CD4-positive, alpha-beta T cell (primary cell): Measurements from ENCODE around the gene DDX55. TPM values are rescaled to one million over a fixed set of nuclear protein-coding genes. Genes with fewer than 3 reads are reported as not detected.

ENCODE experiments used
- ATAC-seq: fragments of 200-7000 bp; cut with Tn5 transposase; one replicate; pipeline ENCODE4 v1.10.0; 2022; ENCODE audit warnings: mild to moderate bottlenecking; ENCODE audit not compliant: poor library complexity
- CTCF ChIA-PET: fragments of 350-600 bp; sonication (Branson Sonifier 250); formaldehyde crosslinking; loops from one replicate; lab custom pipeline; 2021; ENCODE audit warnings: antibody characterized with exemption, inconsistent platforms; lab: Charles Lee
- POLR2A ChIA-PET: fragments of 350-600 bp; sonication (Branson Sonifier 250); formaldehyde crosslinking; loops from one replicate; lab custom pipeline; 2021; ENCODE audit warnings: antibody characterized with exemption, inconsistent platforms; lab: Charles Lee
- DNase-seq, 14 experiments: peaks; one replicate each; pipeline ENCODE4 v3.0.0-alpha.2; 2013 to 2020; ENCODE audit warnings: mixed read lengths in 2 of 14
- H3K27ac ChIP-seq, 2 donors: one replicate each; pipeline versions ENCODE4 v1.5.1 to v1.7.0; 2013; ENCODE audit warnings: low read length in 2 of 2, low read depth in 1 of 2, mild to moderate bottlenecking in 1 of 2
- H3K27me3 ChIP-seq, 2 experiments: 1 replicate in 1 of 2; 2 replicates in 1 of 2; pipeline versions ENCODE4 v1.6.1 to v1.7.0; 2013; ENCODE audit warnings: low read length in 2 of 2, control low read depth in 1 of 2, mild to moderate bottlenecking in 1 of 2, moderate library complexity in 1 of 2; ENCODE audit not compliant: insufficient read depth in 2 of 2, control insufficient read depth in 1 of 2
- H3K36me3 ChIP-seq: one replicate; pipeline ENCODE4 v1.6.1; 2013; ENCODE audit warnings: low read length, control low read depth; ENCODE audit not compliant: insufficient read depth
- H3K4me1 ChIP-seq: one replicate; pipeline ENCODE4 v1.6.1; 2013; ENCODE audit warnings: low read length, control low read depth; ENCODE audit not compliant: insufficient read depth
- H3K4me3 ChIP-seq: one replicate; pipeline ENCODE4 v1.5.1; 2013; ENCODE audit warnings: mild to moderate bottlenecking, low read length, moderate library complexity
- H3K9me3 ChIP-seq, 2 experiments: 1 replicate in 1 of 2; 2 replicates in 1 of 2; pipeline versions ENCODE4 v1.6.1 to v1.7.0; 2013; ENCODE audit warnings: low read length in 2 of 2, mild to moderate bottlenecking in 2 of 2, control low read depth in 1 of 2, moderate library complexity in 1 of 2; ENCODE audit not compliant: control insufficient read depth in 1 of 2, insufficient read depth in 1 of 2
- H3K27ac Mint-ChIP-seq: one replicate; pipeline ENCODE4 v1.8.0; 2020; ENCODE audit warnings: mixed read lengths
- H3K27me3 Mint-ChIP-seq: one replicate; pipeline ENCODE4 v1.8.0; 2021; ENCODE audit warnings: mixed read lengths
- H3K36me3 Mint-ChIP-seq: one replicate; pipeline ENCODE4 v1.8.0; 2021; ENCODE audit warnings: low read depth, mixed read lengths
- H3K4me1 Mint-ChIP-seq: one replicate; pipeline ENCODE4 v1.8.0; 2021; ENCODE audit warnings: low read depth, mixed read lengths
- H3K4me3 Mint-ChIP-seq: one replicate; pipeline ENCODE4 v1.8.0; 2020; ENCODE audit warnings: mild to moderate bottlenecking, mixed read lengths
- H3K9me3 Mint-ChIP-seq: one replicate; pipeline ENCODE4 v1.8.0; 2020; ENCODE audit warnings: mixed read lengths
- intact Hi-C, 2 experiments: fragments of 100-400 bp; cut with DNase I in 1 of 2; cut with micrococcal nuclease in 1 of 2; formaldehyde crosslinking; loops; one replicate each; pipeline versions ENCODE4 v1.15.1 to v1.9.0; 2023 to 2025; cut with DNase I, micrococcal nuclease
- total RNA-seq, 174 experiments: library from RNA in 2 of 174; stranded (reverse) in 2 of 174; gene quantifications; one replicate each; pipeline ENCODE4 v1.2.3 and lab custom pipeline; 2021 to 2026
- TF ChIP-seq, protein P1 (sequence below): fragments of 200-600 bp; IDR thresholded peaks from one replicate; pipeline ENCODE4 v1.8.0; 2022; ENCODE audit warnings: antibody characterized with exemption, mild to moderate bottlenecking

Gene DDX55
- total RNA-seq, 2 experiments from 2014 or later, result 33.3 to 37.1 TPM

DNA sequence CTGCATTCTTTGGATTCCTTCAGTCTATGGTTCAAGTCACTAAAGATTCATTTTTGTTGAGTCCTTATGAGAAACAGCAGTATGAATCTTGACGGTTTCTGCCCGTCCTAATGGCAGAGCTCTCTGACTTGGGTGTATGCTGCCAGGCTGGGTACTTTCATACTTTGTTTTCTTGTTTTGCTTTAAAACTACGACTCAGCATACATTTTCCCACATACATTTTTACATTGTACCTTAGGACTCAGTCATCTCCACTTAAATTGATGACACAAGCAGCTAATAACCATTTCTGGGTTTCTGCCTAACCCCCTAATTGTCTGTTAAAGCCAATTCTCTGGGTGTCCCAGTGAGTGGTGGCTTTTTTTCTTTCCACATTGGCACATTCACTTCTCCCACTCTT is 4.8 kb upstream of the DDX55 start:
- Mint-ChIP-seq H3K4me3 (no peak overlapping the region), H3K27ac (no peak overlapping the region), H3K36me3 (peaks cover 49% of the 10 kb centered on the region), H3K27me3 (no peaks in the 10 kb centered on the region), H3K9me3 (no peaks in the 10 kb centered on the region), H3K4me1 (peaks cover 20% of the 10 kb centered on the region)
- Histone ChIP-seq H3K27ac (no peak overlapping the region), H3K9me3 (no peaks in the 10 kb centered on the region), H3K36me3 (peaks cover 46% of the 10 kb centered on the region), H3K4me3 (no peak overlapping the region), H3K27me3 (no peaks in the 10 kb centered on the region), H3K4me1 (peaks cover 12% of the 10 kb centered on the region)
- ATAC-seq, result no peak
- ChIA-PET CTCF (no interaction called here), POLR2A (no interaction called here)
- TF ChIP-seq, protein P1, sequence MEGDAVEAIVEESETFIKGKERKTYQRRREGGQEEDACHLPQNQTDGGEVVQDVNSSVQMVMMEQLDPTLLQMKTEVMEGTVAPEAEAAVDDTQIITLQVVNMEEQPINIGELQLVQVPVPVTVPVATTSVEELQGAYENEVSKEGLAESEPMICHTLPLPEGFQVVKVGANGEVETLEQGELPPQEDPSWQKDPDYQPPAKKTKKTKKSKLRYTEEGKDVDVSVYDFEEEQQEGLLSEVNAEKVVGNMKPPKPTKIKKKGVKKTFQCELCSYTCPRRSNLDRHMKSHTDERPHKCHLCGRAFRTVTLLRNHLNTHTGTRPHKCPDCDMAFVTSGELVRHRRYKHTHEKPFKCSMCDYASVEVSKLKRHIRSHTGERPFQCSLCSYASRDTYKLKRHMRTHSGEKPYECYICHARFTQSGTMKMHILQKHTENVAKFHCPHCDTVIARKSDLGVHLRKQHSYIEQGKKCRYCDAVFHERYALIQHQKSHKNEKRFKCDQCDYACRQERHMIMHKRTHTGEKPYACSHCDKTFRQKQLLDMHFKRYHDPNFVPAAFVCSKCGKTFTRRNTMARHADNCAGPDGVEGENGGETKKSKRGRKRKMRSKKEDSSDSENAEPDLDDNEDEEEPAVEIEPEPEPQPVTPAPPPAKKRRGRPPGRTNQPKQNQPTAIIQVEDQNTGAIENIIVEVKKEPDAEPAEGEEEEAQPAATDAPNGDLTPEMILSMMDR, result no peak
- no peak for DNase-seq
- intact Hi-C loops, result no loop called here

DNA sequence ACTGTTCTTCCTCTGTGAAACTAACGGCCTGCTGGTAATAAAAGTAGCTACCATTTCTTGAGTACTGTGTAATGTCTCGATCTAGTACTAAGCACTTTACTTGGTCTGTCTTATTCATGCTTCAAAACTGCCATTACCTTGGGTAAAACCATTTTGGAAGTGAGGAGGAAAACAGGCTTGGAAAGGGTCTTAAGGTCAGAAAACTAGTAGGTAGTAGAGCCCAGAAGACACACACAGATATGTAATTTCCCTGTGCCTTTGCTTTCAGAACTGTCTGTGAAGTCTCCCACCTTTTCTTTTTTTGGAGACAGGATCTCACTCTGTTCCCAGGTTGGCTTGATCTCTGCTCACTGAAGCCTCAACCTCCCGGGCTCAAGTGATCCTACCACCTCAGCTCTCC is 3.4 kb upstream of the DDX55 start:
- Histone ChIP-seq H3K27me3 (no peaks in the 10 kb centered on the region), H3K4me1 (peaks cover 23% of the 10 kb centered on the region), H3K9me3 (no peaks in the 10 kb centered on the region), H3K4me3 (no peak overlapping the region), H3K36me3 (peaks cover 37% of the 10 kb centered on the region), H3K27ac (no peak overlapping the region)
- ATAC-seq, result no peak
- Mint-ChIP-seq H3K4me1 (peaks cover 26% of the 10 kb centered on the region), H3K4me3 (no peak overlapping the region), H3K27me3 (no peaks in the 10 kb centered on the region), H3K27ac (no peak overlapping the region), H3K9me3 (no peaks in the 10 kb centered on the region), H3K36me3 (peaks cover 49% of the 10 kb centered on the region)
- DNase-seq, result no peak
- TF ChIP-seq, protein P1, result no peak
- CTCF ChIA-PET, result interaction anchor here (1.0 kb wide), 1 partner anchor 233 kb away, joined by 3 read pairs; no protein-coding TSS in a partner anchor
- intact Hi-C loops, result no loop called here
- POLR2A ChIA-PET, result no interaction called here

DNA sequence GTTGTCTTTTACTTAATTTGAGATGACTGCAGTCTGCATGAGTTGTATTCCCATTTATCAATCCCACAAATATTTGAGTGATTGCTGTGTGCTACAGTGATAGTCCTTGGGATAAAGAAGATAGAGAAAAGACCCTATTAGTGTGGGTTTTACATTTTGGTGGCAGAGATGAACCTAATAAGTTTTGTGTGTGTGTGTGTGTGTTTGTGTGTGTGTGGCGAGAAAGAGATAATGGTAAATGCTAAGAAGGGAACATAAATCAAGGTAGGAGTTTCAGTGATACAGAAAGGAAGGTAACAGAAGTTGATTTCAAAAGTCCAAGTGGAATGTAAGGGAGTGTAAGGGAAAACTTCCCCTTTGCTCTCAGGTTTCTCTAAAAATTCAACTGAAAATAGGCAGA is 2.6 kb upstream of the DDX55 start:
- peak overlapping the region; percentile 70 for H3K27ac Mint-ChIP-seq
- no peaks in the 10 kb centered on the region for H3K27me3 ChIP-seq
- POLR2A ChIA-PET, result no interaction called here
- intact Hi-C loops, result no loop called here
- no peaks in the 10 kb centered on the region for H3K27me3 Mint-ChIP-seq
- peak overlapping the region; percentile 74 for H3K4me3 Mint-ChIP-seq
- H3K4me1 ChIP-seq, result peaks cover 27% of the 10 kb centered on the region
- no peaks in the 10 kb centered on the region for H3K9me3 ChIP-seq
- H3K9me3 Mint-ChIP-seq, result no peaks in the 10 kb centered on the region
- DNase-seq (no peak), ATAC-seq (no peak)
- H3K36me3 ChIP-seq, result peaks cover 37% of the 10 kb centered on the region
- H3K4me3 ChIP-seq, result no peak overlapping the region
- TF ChIP-seq, protein P1, result no peak
- H3K4me1 Mint-ChIP-seq, result peaks cover 28% of the 10 kb centered on the region
- CTCF ChIA-PET, result no interaction called here
- peaks cover 46% of the 10 kb centered on the region for H3K36me3 Mint-ChIP-seq
- no peak overlapping the region for H3K27ac ChIP-seq
